ENCODE data around the gene ALDH4A1. TPM values are rescaled to one million over a fixed set of nuclear protein-coding genes. Genes with fewer than 3 reads are reported as not detected.
A peak's percentile ranks its signal among the peaks of the same experiment; 100 is the strongest.

ALDH4A1 gene
- total RNA-seq, 1 experiment from 2014 or later = 18.1 TPM

DNA sequence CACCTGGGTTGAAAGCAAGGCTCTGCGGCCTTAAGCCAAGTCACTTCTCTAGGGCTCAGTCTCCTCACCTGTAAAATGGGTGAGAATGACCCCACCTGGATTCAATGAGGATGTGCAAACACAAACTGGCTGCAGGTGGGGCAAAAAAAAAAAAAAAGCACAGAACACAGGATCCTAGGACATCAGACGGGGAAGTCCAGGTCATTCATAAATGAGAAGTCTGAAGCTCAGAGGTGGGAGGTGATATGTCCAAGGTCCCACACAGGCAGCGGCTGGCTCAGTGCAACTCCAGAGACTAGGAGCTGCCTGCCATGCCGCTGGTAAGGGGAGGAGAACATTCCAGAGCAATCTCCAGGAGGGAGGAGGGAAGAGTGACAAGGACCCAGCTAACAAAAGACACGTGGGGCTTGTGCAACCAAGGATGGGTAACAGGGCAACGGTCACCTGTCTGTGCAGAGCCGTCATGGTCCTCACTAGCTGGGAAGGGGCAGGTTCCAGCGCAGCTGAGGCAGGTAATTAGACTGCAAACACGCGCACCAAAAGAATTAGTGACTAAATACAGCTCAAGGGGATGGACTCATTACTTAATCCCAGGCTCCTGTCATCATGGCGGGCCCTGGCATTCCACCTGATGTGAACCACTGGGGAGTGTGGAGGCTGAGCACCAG, 34.6 kb upstream of the ALDH4A1 start:
- Histone ChIP-seq H3K9ac (ENCODE audit: low read length) (no peak overlapping the region), H3F3A (ENCODE audit: low read length, unreplicated experiment) (no peaks in the 10 kb centered on the region), H3K4me3 (ENCODE audit: low read length) (no peak overlapping the region), H3K79me2 (ENCODE audit: low read length) (peaks cover 99% of the 10 kb centered on the region), H3K4me1 (ENCODE audit: insufficient read depth, low read length) (peaks cover 41% of the 10 kb centered on the region), H3K27ac (ENCODE audit: low read length) (0 out of 2 replicates have a peak overlapping the region, but pooled peaks have one; percentile 7), H3K9me3 (ENCODE audit: low read length) (no peaks in the 10 kb centered on the region), H3K27me3 (ENCODE audit: low read length) (no peaks in the 10 kb centered on the region), H4K20me1 (ENCODE audit: low read length) (no peaks in the 10 kb centered on the region), H2AFZ (ENCODE audit: low read length) (no peak overlapping the region), H3K36me3 (ENCODE audit: low read depth, low read length) (no peaks in the 10 kb centered on the region), H3K9me2 (replicated peaks; ENCODE audit: low read length) (no peaks in the 10 kb centered on the region), H3K4me2 (ENCODE audit: low read length) (no peak overlapping the region)
- POLR2A ChIA-PET (ENCODE audit: unreplicated experiment) = no interaction called here
- TF ChIP-seq EZH2phosphoT487 (IDR thresholded peaks at IDR 0.05; ENCODE audit: borderline replicate concordance, low read length) (no peak), EZH2 (IDR thresholded peaks at IDR 0.05; ENCODE audit: low read length, unreplicated experiment) (no peak)
- TF ChIP-seq, protein P1, sequence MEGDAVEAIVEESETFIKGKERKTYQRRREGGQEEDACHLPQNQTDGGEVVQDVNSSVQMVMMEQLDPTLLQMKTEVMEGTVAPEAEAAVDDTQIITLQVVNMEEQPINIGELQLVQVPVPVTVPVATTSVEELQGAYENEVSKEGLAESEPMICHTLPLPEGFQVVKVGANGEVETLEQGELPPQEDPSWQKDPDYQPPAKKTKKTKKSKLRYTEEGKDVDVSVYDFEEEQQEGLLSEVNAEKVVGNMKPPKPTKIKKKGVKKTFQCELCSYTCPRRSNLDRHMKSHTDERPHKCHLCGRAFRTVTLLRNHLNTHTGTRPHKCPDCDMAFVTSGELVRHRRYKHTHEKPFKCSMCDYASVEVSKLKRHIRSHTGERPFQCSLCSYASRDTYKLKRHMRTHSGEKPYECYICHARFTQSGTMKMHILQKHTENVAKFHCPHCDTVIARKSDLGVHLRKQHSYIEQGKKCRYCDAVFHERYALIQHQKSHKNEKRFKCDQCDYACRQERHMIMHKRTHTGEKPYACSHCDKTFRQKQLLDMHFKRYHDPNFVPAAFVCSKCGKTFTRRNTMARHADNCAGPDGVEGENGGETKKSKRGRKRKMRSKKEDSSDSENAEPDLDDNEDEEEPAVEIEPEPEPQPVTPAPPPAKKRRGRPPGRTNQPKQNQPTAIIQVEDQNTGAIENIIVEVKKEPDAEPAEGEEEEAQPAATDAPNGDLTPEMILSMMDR (conservative IDR thresholded peaks at IDR 0.05; ENCODE audit: low read depth, low read length) = no peak
- DNase-seq (no peak), ATAC-seq (no peak)
- BruUV-seq (replicated peaks) = no TSS peak
- CTCF ChIA-PET = interaction anchor here (0.7 kb wide), 1 partner anchor 197 kb away, joined by 7 read pairs; no protein-coding TSS in a partner anchor
- intact Hi-C loops (cut with micrococcal nuclease) = no loop called here

GRCh38 chr1:18936471-18936813, 34.1 kb upstream of the ALDH4A1 start:
- H3K4me1 ChIP-seq (ENCODE audit: insufficient read depth, low read length) = peaks cover 41% of the 10 kb centered on the region

More at GRCh38 chr1:18936471-18936813, 34.1 kb upstream of the ALDH4A1 start:
- TF ChIP-seq EZH2phosphoT487 (IDR thresholded peaks at IDR 0.05; ENCODE audit: borderline replicate concordance, low read length) (no peak), EZH2 (IDR thresholded peaks at IDR 0.05; ENCODE audit: low read length, unreplicated experiment) (no peak)
- TF ChIP-seq, protein P1 (conservative IDR thresholded peaks at IDR 0.05; ENCODE audit: low read depth, low read length) = no peak
- intact Hi-C loops (cut with micrococcal nuclease) = no loop called here
- Histone ChIP-seq H3K9ac (ENCODE audit: low read length) (no peak overlapping the region), H3K27ac (ENCODE audit: low read length) (0 out of 2 replicates have a peak overlapping the region, but pooled peaks have one; percentile 7), H4K20me1 (ENCODE audit: low read length) (no peaks in the 10 kb centered on the region), H3K9me2 (replicated peaks; ENCODE audit: low read length) (no peaks in the 10 kb centered on the region), H3K4me2 (ENCODE audit: low read length) (no peak overlapping the region), H3K27me3 (ENCODE audit: low read length) (no peaks in the 10 kb centered on the region), H3K79me2 (ENCODE audit: low read length) (peaks cover 99% of the 10 kb centered on the region), H2AFZ (ENCODE audit: low read length) (no peak overlapping the region), H3K36me3 (ENCODE audit: low read depth, low read length) (no peaks in the 10 kb centered on the region), H3K9me3 (ENCODE audit: low read length) (no peaks in the 10 kb centered on the region), H3K4me3 (ENCODE audit: low read length) (no peak overlapping the region), H3F3A (ENCODE audit: low read length, unreplicated experiment) (no peaks in the 10 kb centered on the region)
- ChIA-PET POLR2A (ENCODE audit: unreplicated experiment) (no interaction called here), CTCF (no interaction called here)
- DNase-seq (peak; percentile 33), ATAC-seq (no peak)
- BruUV-seq (replicated peaks) = no TSS peak
